LNCAP (cell line): ENCODE measurements around the gene PTPN2.

Experiments
- CTCF ChIP-seq: fragments of 450-650 bp; IDR thresholded peaks from 2 replicates; pipeline ENCODE4 v1.5.1; 2017; ENCODE audit warnings: mild to moderate bottlenecking

The PTPN2 gene

GRCh38 chr18:12779456-12779855, 104.6 kb downstream of the PTPN2 start:
- no peak for TF ChIP-seq CTCF

DNA sequence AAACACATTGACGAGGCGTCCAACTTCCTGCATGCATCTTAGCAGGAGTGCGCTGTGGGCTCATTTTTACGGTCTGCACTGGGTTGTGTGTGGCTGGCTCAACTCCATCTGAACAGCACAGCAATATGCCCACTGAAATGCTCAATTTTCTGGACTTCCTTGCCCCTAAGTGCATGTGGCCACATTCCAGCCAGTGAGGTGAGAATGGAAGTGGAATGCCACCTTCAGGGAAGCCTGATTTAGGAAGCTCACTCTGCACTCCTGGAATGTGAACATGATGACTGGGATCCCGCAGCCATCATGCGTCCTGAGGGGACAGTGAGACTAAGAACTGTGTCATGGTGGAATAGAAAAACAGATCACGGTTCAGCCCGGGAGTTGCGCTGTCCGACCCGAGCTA, 105.0 kb downstream of the PTPN2 start:
- TF ChIP-seq CTCF: no peak

DNA sequence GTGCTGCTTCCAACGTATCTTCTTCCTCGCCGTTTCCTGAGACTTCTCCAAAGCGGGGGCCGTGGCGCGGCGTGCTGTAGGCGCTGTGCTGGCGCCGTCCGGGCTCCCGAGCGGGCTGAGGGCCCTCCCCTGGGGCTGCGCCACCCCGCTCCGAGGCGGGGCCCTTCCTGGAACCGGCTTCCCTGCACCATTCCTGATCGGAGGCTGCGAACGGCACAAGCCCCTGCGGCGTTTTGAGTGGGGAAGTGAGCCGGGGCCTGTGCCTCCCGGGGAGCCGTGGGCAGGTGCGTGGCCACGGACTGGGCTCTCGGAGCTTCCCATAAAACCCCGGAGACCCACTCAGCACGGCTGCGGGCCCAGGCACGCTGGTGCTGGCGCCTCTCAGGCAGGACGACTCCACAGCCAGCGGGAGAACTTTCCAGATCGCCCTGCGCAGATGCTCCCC, 106.5 kb downstream of the PTPN2 start:
- no peak for TF ChIP-seq CTCF

GRCh38 chr18:12776821-12777471, 107.1 kb downstream of the PTPN2 start:
- no peak for TF ChIP-seq CTCF

DNA sequence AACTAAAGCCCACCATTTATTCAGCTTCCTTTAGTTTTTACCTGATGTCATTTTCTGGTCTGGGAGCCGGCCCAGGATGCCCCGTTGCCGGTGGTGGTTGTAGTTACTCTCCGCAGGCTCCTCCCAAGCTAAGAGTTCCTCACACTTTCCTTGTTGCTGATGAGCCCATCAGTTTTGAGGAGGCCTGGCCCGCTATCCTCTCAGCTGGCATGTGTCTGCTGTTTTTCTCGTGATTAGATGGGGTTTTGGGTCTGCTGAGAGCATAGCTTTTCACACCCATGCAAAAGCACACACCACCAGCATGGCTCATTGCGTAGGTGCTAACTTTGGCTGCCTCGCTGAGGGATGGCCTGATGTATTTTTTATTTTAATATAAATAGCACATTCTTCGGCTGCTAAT, 109.1 kb downstream of the PTPN2 start:
- TF ChIP-seq CTCF: no peak

GRCh38 chr18:12773369-12773768, 110.7 kb downstream of the PTPN2 start:
- no peak for TF ChIP-seq CTCF

DNA sequence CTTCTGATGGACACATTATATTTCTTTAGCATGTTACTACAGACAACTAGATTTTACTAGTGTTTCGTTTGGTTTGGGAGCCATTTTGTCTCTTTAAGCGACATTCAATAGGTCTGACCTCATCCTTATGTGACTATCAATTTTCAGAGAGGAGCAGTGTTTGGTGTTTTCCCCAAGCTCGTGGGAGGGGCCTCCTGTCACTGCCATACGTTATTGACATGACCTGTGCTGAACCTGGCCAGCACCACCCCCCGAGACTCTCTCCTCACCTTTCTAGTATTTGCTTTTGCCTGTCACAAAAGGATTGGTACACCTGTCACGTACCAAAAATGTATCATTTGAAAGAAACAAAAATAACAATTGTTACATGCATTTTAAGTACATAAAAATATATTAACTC, 111.9 kb downstream of the PTPN2 start:
- TF ChIP-seq CTCF: no peak
